ENCODE data around the gene GCLC. TPM values are rescaled to one million over a fixed set of nuclear protein-coding genes. Genes with fewer than 3 reads are reported as not detected.

Gene GCLC
- total and polyA plus RNA-seq, 4 donors = 13.2 to 40.0 (median 22.9) TPM

DNA sequence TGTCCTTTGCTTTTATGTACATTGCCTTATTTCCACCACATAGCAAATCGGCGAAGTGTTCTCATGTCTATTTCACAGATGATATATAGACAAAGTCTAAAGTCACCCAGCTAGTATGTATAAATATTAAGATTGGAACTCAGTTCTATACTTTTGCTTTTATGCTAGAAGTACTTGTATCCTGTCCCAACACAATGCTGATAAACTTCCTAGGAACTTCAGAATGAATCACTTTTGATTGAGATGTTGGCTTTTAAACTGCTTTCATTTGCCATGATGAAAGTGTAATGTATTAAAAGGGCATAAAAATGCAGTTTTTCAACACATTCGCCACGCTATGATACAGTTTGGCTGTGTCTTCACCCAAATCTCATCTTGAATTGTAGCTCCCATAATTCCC is 50.8 kb downstream of the GCLC start:
- Histone ChIP-seq H3K27me3 (ENCODE audit: control insufficient read depth in 3 of 3, insufficient read depth in 3 of 3, low read length in 2 of 3) (no peaks in the 10 kb centered on the region), H3K27ac (ENCODE audit: low read depth in 1 of 2, low read length in 1 of 2) (no peak overlapping the region), H3K9ac (ENCODE audit: insufficient read depth in 1 of 2, low read length in 2 of 2) (no peak overlapping the region), H3K4me1 (ENCODE audit: control insufficient read depth in 5 of 5, insufficient read depth in 5 of 5, low read length in 5 of 5) (peaks cover 0 to 41% (median 19%) of the 10 kb centered on the region in 5 donors), H3K4me3 (no peak overlapping the region), H3K36me3 (ENCODE audit: control insufficient read depth in 4 of 4, insufficient read depth in 4 of 4, low read length in 4 of 4) (peaks cover 2 to 7% (median 5%) of the 10 kb centered on the region in 4 donors), H3K9me3 (ENCODE audit: control insufficient read depth in 4 of 4, insufficient read depth in 3 of 4, low read length in 3 of 4) (no peaks in the 10 kb centered on the region)
- TF ChIP-seq, protein P1, sequence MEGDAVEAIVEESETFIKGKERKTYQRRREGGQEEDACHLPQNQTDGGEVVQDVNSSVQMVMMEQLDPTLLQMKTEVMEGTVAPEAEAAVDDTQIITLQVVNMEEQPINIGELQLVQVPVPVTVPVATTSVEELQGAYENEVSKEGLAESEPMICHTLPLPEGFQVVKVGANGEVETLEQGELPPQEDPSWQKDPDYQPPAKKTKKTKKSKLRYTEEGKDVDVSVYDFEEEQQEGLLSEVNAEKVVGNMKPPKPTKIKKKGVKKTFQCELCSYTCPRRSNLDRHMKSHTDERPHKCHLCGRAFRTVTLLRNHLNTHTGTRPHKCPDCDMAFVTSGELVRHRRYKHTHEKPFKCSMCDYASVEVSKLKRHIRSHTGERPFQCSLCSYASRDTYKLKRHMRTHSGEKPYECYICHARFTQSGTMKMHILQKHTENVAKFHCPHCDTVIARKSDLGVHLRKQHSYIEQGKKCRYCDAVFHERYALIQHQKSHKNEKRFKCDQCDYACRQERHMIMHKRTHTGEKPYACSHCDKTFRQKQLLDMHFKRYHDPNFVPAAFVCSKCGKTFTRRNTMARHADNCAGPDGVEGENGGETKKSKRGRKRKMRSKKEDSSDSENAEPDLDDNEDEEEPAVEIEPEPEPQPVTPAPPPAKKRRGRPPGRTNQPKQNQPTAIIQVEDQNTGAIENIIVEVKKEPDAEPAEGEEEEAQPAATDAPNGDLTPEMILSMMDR (IDR thresholded peaks at IDR 0.05; ENCODE audit: control extremely low read depth, extremely low read depth) = no peak
- no peak for ATAC-seq (ENCODE audit: insufficient read depth, low FRiP score)
- DNase-seq = peak in 1 of 3 donors; percentile 21
- WGBS, 2 donors = 72 to 90% methylated on average over 4 of the region's 4 CpGs

DNA sequence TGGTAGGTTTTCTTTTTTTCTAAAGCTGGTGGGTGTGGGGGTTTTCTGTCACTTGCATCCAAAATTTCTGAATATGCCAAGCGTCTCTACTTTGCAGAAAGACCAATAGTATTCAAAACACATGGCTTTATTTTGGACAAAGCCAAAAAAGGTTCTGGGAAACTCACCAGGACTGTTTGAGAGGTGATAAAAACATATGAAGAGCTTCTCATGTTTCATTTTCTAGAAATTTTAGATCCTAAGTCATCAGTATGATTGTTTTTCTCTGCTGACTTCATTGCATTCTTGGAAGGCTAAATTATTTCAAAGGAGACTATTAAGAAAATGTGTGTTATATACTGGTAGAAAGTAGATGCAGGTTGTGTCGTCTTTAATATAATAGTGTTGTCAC is 51.3 kb downstream of the GCLC start:
- H3K4me1 ChIP-seq (ENCODE audit: control insufficient read depth in 5 of 5, insufficient read depth in 5 of 5, low read length in 5 of 5) = peaks cover 0 to 36% (median 19%) of the 10 kb centered on the region in 5 donors
- H3K27ac ChIP-seq (ENCODE audit: low read depth in 1 of 2, low read length in 1 of 2) = no peak overlapping the region
- no peaks in the 10 kb centered on the region for H3K27me3 ChIP-seq (ENCODE audit: control insufficient read depth in 3 of 3, insufficient read depth in 3 of 3, low read length in 2 of 3)
- H3K9ac ChIP-seq (ENCODE audit: insufficient read depth in 1 of 2, low read length in 2 of 2) = no peak overlapping the region
- TF ChIP-seq, protein P1 (IDR thresholded peaks at IDR 0.05; ENCODE audit: control extremely low read depth, extremely low read depth) = no peak
- peaks cover 0 to 5% (median 3%) of the 10 kb centered on the region in 4 donors for H3K36me3 ChIP-seq (ENCODE audit: control insufficient read depth in 4 of 4, insufficient read depth in 4 of 4, low read length in 4 of 4)
- WGBS, 2 donors = 67 to 73% methylated on average over 2 of the region's 2 CpGs
- H3K9me3 ChIP-seq (ENCODE audit: control insufficient read depth in 4 of 4, insufficient read depth in 3 of 4, low read length in 3 of 4) = no peaks in the 10 kb centered on the region
- no peak for ATAC-seq (ENCODE audit: insufficient read depth, low FRiP score)
- H3K4me3 ChIP-seq = no peak overlapping the region
- DNase-seq = no peak

DNA sequence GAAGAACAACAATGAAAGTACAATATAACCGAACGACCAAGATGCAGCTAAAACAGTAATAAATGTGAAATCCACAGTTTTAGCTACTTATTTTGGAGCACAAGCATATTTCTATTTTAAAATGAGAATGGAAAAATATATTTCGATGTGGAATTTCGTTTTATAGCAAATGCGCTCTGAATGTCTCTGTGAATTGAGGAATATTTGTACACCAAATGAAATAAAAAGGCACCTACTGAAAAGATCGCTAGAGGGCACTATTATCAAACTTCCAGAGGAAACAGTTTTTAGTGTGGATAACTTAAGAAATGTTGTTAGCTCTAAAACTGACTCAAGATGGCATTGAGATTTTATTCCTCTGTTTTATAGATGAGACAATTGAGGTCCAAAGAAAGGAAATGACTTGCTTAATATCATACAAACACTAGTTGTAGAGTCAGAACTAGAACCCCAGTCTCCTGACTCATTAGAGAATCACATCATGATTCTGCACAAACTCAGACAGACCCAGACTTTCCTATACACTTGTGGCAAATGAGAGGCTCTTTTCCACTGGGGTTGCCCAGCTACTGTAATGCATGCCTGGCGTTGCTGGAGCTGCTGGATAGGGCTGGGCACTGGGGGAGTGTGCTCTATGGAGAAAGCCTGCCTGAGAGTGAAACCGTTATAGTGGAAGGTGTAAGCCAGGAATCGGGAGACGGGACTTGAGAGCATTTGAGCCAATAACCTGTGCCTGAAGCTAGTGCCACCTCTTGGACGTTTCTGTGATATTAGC is 51.9 kb downstream of the GCLC start:
- Histone ChIP-seq H3K27me3 (ENCODE audit: control insufficient read depth in 3 of 3, insufficient read depth in 3 of 3, low read length in 2 of 3) (no peaks in the 10 kb centered on the region), H3K4me3 (no peak overlapping the region), H3K9me3 (ENCODE audit: control insufficient read depth in 4 of 4, insufficient read depth in 3 of 4, low read length in 3 of 4) (no peaks in the 10 kb centered on the region), H3K9ac (ENCODE audit: insufficient read depth in 1 of 2, low read length in 2 of 2) (no peak overlapping the region), H3K36me3 (ENCODE audit: control insufficient read depth in 4 of 4, insufficient read depth in 4 of 4, low read length in 4 of 4) (no peaks in the 10 kb centered on the region), H3K4me1 (ENCODE audit: control insufficient read depth in 5 of 5, insufficient read depth in 5 of 5, low read length in 5 of 5) (peaks cover 0 to 32% (median 18%) of the 10 kb centered on the region in 5 donors), H3K27ac (ENCODE audit: low read depth in 1 of 2, low read length in 1 of 2) (no peak overlapping the region)
- peak; percentile 69 for ATAC-seq (ENCODE audit: insufficient read depth, low FRiP score)
- TF ChIP-seq, protein P1 (IDR thresholded peaks at IDR 0.05; ENCODE audit: control extremely low read depth, extremely low read depth) = peak; percentile 38
- 23 to 30% methylated on average over 11 of the region's 11 CpGs for WGBS, 2 donors
- DNase-seq = peak in 2 of 3 donors; percentile 84 to 86
